Lower leg skin (tissue), 3 donors: ENCODE measurements around the gene C14orf119.

Experiments used
- CTCF ChIP-seq, 3 donors: fragments of 450-650 bp; IDR thresholded peaks; one replicate each; pipeline ENCODE4 v1.5.1; 2016; ENCODE audit warnings: antibody characterized with exemption in 3 of 3, mild to moderate bottlenecking in 3 of 3, moderate library complexity in 2 of 3
- POLR2A ChIP-seq, 2 donors: fragments of 450-650 bp; IDR thresholded peaks; one replicate each; pipeline ENCODE4 v1.6.1; 2016 to 2017; ENCODE audit warnings: antibody characterized with exemption in 2 of 2, mild to moderate bottlenecking in 1 of 2, moderate library complexity in 1 of 2

DNA sequence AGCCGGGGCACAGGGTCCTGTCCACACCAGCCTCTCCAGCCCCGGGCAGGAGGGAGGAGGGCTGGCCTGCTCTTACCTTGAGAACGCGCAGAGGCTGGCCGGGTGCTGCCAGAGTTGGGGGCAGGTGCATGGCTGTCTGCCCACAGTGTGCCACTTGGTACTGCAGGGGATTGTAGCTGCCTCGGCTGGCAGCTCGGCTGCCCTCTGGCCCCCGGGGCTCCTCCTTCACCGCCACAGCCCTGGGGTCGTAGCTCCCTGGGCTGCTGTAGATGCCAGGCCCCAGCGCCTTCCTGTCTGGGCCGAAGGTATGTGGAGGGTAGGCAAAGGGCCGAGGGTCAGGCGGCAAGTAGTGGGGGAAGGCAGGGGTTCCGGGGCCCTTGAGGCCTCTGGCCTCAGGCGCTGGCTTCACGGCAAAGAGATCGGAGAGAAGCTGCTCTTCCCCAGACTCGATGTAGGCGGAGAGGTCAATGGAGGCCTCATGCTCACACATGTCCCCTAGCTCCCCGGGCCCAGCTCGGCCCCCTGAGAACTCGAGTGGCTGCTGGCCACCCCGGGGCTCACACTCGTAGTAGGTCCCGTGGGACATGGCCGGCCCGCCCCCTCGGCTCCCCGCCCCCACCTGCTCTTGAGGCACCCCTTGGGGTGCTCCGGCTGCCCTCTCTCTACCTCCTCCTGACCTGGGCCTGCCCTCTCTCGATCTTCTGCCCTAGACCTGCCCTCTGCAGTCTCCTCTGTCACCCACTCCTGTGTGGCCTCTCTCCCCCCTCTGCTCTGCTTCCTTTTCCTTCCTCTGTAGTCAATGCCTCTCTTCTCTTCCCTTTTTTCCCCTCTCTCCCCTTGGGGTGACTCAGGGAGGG, 23.4 kb downstream of the C14orf119 start, which contains the start of gene CEBPE:
- TF ChIP-seq POLR2A (IDR thresholded peaks at IDR 0.05) (no peak), CTCF (IDR thresholded peaks at IDR 0.05) (no peak)
